ENCODE results near the gene GRM4. TPM values are rescaled to one million over a fixed set of nuclear protein-coding genes. Genes with fewer than 3 reads are reported as not detected.

Gene GRM4
- total RNA-seq, 1 donor from 2014 or later: not detected

GRCh38 chr6:34150766-34151165 is 4.9 kb upstream of the GRM4 start:
- FAIRE-seq (no peak), DNase-seq (ENCODE audit: low read depth) (no peak)
- no peak for TF ChIP-seq CTCF (IDR thresholded peaks at IDR 0.05; ENCODE audit: insufficient read depth, low read length, severe bottlenecking)
- Histone ChIP-seq H3K27me3 (ENCODE audit: control insufficient read depth, insufficient read depth, low read length) (peaks cover 22% of the 10 kb centered on the region), H3K36me3 (ENCODE audit: control insufficient read depth, insufficient read depth, low read length) (no peaks in the 10 kb centered on the region), H3K4me3 (ENCODE audit: low read depth, low read length) (no peak overlapping the region)

DNA sequence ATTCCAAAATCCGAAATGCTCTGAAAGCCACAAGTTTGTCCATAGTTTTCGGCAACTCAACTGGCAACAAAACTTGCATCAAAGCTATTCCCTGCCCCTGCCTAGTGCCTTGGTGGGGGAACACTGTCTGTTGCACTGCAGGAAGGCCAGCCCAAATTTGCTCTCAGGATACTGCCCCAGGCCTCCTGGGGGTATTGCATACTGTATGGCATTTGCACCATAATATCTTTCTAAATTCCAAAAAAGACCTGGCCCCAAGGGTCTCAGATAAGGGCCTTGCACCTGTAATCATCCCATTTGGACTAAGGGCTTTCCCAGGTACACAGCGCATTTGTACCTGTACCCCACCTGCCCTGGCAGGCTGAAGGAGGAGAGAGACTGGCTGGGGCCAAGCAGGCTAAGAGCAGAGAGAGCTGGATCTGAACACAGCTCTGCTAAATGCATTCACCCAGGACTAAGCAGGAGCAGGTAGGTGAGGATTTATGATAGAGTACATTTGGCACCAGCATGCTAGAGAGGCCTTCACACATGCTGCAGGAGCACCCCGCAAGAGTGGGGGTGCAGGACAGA is 4.0 kb upstream of the GRM4 start:
- Histone ChIP-seq H3K27me3 (ENCODE audit: control insufficient read depth, insufficient read depth, low read length) (peaks cover 22% of the 10 kb centered on the region), H3K4me3 (ENCODE audit: low read depth, low read length) (no peak overlapping the region), H3K36me3 (ENCODE audit: control insufficient read depth, insufficient read depth, low read length) (no peaks in the 10 kb centered on the region)
- DNase-seq (ENCODE audit: low read depth) (no peak), FAIRE-seq (no peak)
- no peak for TF ChIP-seq CTCF (IDR thresholded peaks at IDR 0.05; ENCODE audit: insufficient read depth, low read length, severe bottlenecking)

DNA sequence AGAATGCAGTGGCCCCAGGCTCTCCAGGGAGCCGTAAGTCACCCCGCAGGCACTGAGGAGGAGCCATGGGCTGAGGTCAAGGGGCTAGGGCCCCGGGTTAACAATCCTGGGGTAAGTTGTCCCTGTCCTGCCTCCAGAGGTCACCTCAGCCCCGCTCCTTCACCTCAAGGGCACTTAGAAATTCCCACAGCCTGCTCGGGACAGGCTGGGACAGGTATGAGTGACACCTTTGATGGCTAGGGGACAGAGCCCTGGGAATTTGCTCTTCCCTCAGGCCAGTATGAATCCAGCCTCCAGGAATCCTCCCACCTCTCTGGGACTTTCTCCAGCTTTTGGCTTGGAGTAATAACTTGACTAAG is 3.5 kb upstream of the GRM4 start:
- Histone ChIP-seq H3K36me3 (ENCODE audit: control insufficient read depth, insufficient read depth, low read length) (no peaks in the 10 kb centered on the region), H3K27me3 (ENCODE audit: control insufficient read depth, insufficient read depth, low read length) (peaks cover 22% of the 10 kb centered on the region), H3K4me3 (ENCODE audit: low read depth, low read length) (no peak overlapping the region)
- FAIRE-seq: no peak
- no peak for TF ChIP-seq CTCF (IDR thresholded peaks at IDR 0.05; ENCODE audit: insufficient read depth, low read length, severe bottlenecking)
- DNase-seq (ENCODE audit: low read depth): no peak

- Histone ChIP-seq H3K36me3 (ENCODE audit: control insufficient read depth, insufficient read depth, low read length) (no peaks in the 10 kb centered on the region), H3K4me3 (ENCODE audit: low read depth, low read length) (no peak overlapping the region), H3K27me3 (ENCODE audit: control insufficient read depth, insufficient read depth, low read length) (peaks cover 24% of the 10 kb centered on the region)
- TF ChIP-seq CTCF (IDR thresholded peaks at IDR 0.05; ENCODE audit: insufficient read depth, low read length, severe bottlenecking): no peak
- FAIRE-seq: peak; percentile 7
- no peak for DNase-seq (ENCODE audit: low read depth)
Observed at GRCh38 chr6:34148631-34149451, 3.0 kb upstream of the GRM4 start.

DNA sequence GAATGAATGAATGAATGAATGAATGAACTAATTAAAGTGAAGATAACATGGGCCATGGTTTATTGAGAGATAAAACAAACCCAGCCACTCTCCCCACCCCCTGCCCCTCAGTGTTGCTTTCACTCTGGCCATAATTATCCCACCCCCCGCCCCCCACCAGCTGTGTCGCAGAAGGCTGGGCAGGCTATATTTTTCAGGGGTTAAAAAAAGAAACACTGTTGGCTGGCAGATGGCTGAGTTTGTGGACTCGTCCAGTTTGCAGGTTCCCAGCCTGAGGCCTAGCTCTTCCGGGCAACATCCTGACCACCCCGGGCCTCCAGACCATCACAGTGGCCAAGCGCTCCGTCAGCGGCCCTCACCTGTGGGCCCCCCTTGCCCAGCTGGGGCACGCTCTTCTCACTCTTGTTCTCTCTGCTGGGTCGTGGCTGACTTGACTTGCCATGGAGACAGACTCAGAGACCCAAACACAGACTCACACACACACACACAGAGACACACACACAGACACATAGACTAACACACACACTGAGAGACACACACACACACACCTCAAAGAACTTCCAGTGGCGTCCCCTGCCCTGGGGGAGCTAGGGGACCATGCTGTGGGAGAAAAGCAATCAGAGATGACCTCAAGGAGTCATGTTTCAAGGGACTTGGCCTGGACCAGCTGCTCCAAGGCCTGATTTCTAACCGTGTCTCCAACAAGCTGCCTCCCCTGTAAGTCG is 2.2 kb upstream of the GRM4 start:
- no peaks in the 10 kb centered on the region for H3K36me3 ChIP-seq (ENCODE audit: control insufficient read depth, insufficient read depth, low read length)
- DNase-seq (ENCODE audit: low read depth) (no peak), FAIRE-seq (no peak)
- H3K4me3 ChIP-seq (ENCODE audit: low read depth, low read length): no peak overlapping the region
- peaks cover 28% of the 10 kb centered on the region for H3K27me3 ChIP-seq (ENCODE audit: control insufficient read depth, insufficient read depth, low read length)
- no peak for TF ChIP-seq CTCF (IDR thresholded peaks at IDR 0.05; ENCODE audit: insufficient read depth, low read length, severe bottlenecking)
